Memory B cell (primary cell): Measurements from ENCODE around the gene SLC27A3.

Experiments
- ATAC-seq: fragments of 150-1000 bp; cut with Tn5 transposase; 2 replicates; pipeline ENCODE4 v1.10.0; 2021; ENCODE audit warnings: low read depth, mild to moderate bottlenecking, moderate library complexity
- DNase-seq, 2 donors: peaks; one replicate each; pipeline ENCODE4 v3.0.0; 2022; ENCODE audit warnings: low spot score in 2 of 2
- H3K27ac Mint-ChIP-seq: one replicate; pipeline ENCODE4 v1.8.0; 2022; ENCODE audit warnings: mild to moderate bottlenecking, moderate library complexity, mixed read lengths
- H3K27me3 Mint-ChIP-seq: one replicate; pipeline ENCODE4 v1.8.0; 2022; ENCODE audit warnings: mixed read lengths
- H3K36me3 Mint-ChIP-seq: one replicate; pipeline ENCODE4 v1.8.0; 2022; ENCODE audit warnings: mild to moderate bottlenecking, mixed read lengths
- H3K4me1 Mint-ChIP-seq: one replicate; pipeline ENCODE4 v1.8.0; 2022; ENCODE audit warnings: mixed read lengths
- H3K4me3 Mint-ChIP-seq: one replicate; pipeline ENCODE4 v1.8.0; 2022; ENCODE audit warnings: mild to moderate bottlenecking, moderate library complexity, mixed read lengths
- H3K9me3 Mint-ChIP-seq: one replicate; pipeline ENCODE4 v1.8.0; 2022; ENCODE audit warnings: mixed read lengths

The SLC27A3 gene

GRCh38 chr1:153795330-153795837, 20.2 kb downstream of the SLC27A3 start:
- Mint-ChIP-seq H3K4me1 (peaks cover 23% of the 10 kb centered on the region), H3K9me3 (no peaks in the 10 kb centered on the region), H3K27me3 (no peaks in the 10 kb centered on the region), H3K27ac (no peak overlapping the region), H3K4me3 (no peak overlapping the region), H3K36me3 (no peaks in the 10 kb centered on the region)
- DNase-seq (no peak), ATAC-seq (no peak)

- Mint-ChIP-seq H3K4me3 (no peak overlapping the region), H3K27ac (no peak overlapping the region), H3K27me3 (no peaks in the 10 kb centered on the region), H3K36me3 (no peaks in the 10 kb centered on the region), H3K9me3 (no peaks in the 10 kb centered on the region), H3K4me1 (peaks cover 18% of the 10 kb centered on the region)
- DNase-seq = no peak
- no peak for ATAC-seq
These were observed 21.0 kb downstream of the SLC27A3 start for GRCh38 chr1:153795934-153796785.

- peak; percentile 96 for ATAC-seq
- H3K27me3 Mint-ChIP-seq = no peaks in the 10 kb centered on the region
These were observed 21.8 kb downstream of the SLC27A3 start for GRCh38 chr1:153796786-153797659.

GRCh38 chr1:153798468-153798780, 23.2 kb downstream of the SLC27A3 start:
- H3K9me3 Mint-ChIP-seq = no peaks in the 10 kb centered on the region
- H3K27ac Mint-ChIP-seq = no peak overlapping the region
- H3K4me1 Mint-ChIP-seq = peaks cover 14% of the 10 kb centered on the region

More at GRCh38 chr1:153796786-153797659, 21.8 kb downstream of the SLC27A3 start:
- DNase-seq = peak; percentile 83 to 84
- Mint-ChIP-seq H3K9me3 (no peaks in the 10 kb centered on the region), H3K36me3 (no peaks in the 10 kb centered on the region), H3K4me1 (peaks cover 13% of the 10 kb centered on the region), H3K27ac (no peak overlapping the region), H3K4me3 (no peak overlapping the region)

GRCh38 chr1:153799016-153799415, 23.8 kb downstream of the SLC27A3 start:
- Mint-ChIP-seq H3K36me3 (peaks cover 2% of the 10 kb centered on the region), H3K27me3 (no peaks in the 10 kb centered on the region), H3K27ac (no peak overlapping the region), H3K4me1 (peaks cover 19% of the 10 kb centered on the region), H3K9me3 (no peaks in the 10 kb centered on the region), H3K4me3 (no peak overlapping the region)
- DNase-seq (no peak), ATAC-seq (no peak)

More at GRCh38 chr1:153798468-153798780, 23.2 kb downstream of the SLC27A3 start:
- H3K4me3 Mint-ChIP-seq = no peak overlapping the region
- no peaks in the 10 kb centered on the region for H3K36me3 Mint-ChIP-seq
- DNase-seq = no peak
- no peaks in the 10 kb centered on the region for H3K27me3 Mint-ChIP-seq
- no peak for ATAC-seq

- H3K4me1 Mint-ChIP-seq = peaks cover 19% of the 10 kb centered on the region
These were observed 24.6 kb downstream of the SLC27A3 start for GRCh38 chr1:153799566-153800465.

GRCh38 chr1:153800516-153800915, 25.3 kb downstream of the SLC27A3 start:
- Mint-ChIP-seq H3K9me3 (no peaks in the 10 kb centered on the region), H3K4me1 (peaks cover 25% of the 10 kb centered on the region), H3K27ac (no peak overlapping the region), H3K4me3 (no peak overlapping the region), H3K36me3 (peaks cover 2% of the 10 kb centered on the region), H3K27me3 (no peaks in the 10 kb centered on the region)
- no peak for ATAC-seq
- DNase-seq = no peak

More at GRCh38 chr1:153799566-153800465, 24.6 kb downstream of the SLC27A3 start:
- H3K9me3 Mint-ChIP-seq = no peaks in the 10 kb centered on the region
- no peak for ATAC-seq
- no peaks in the 10 kb centered on the region for H3K27me3 Mint-ChIP-seq
- peaks cover 2% of the 10 kb centered on the region for H3K36me3 Mint-ChIP-seq
- H3K27ac Mint-ChIP-seq = no peak overlapping the region
- H3K4me3 Mint-ChIP-seq = no peak overlapping the region
- no peak for DNase-seq

- Mint-ChIP-seq H3K4me3 (no peak overlapping the region), H3K4me1 (peaks cover 28% of the 10 kb centered on the region), H3K36me3 (peaks cover 2% of the 10 kb centered on the region), H3K9me3 (no peaks in the 10 kb centered on the region), H3K27me3 (no peaks in the 10 kb centered on the region), H3K27ac (no peak overlapping the region)
- ATAC-seq (no peak), DNase-seq (no peak)
These were observed 25.9 kb downstream of the SLC27A3 start for GRCh38 chr1:153801028-153801625.

- H3K36me3 Mint-ChIP-seq = peaks cover 3% of the 10 kb centered on the region
- H3K27me3 Mint-ChIP-seq = no peaks in the 10 kb centered on the region
- H3K9me3 Mint-ChIP-seq = no peaks in the 10 kb centered on the region
- DNase-seq = no peak
- ATAC-seq = no peak
- peaks cover 22% of the 10 kb centered on the region for H3K4me1 Mint-ChIP-seq
- H3K4me3 Mint-ChIP-seq = no peak overlapping the region
- peak overlapping the region; percentile 58 for H3K27ac Mint-ChIP-seq
These were observed 26.8 kb downstream of the SLC27A3 start for GRCh38 chr1:153801786-153802697.

GRCh38 chr1:153803470-153804056, 28.4 kb downstream of the SLC27A3 start:
- no peak overlapping the region for H3K4me3 Mint-ChIP-seq
- peaks cover 17% of the 10 kb centered on the region for H3K4me1 Mint-ChIP-seq
- DNase-seq (no peak), ATAC-seq (no peak)
- peak overlapping the region; percentile 90 for H3K27ac Mint-ChIP-seq
- H3K9me3 Mint-ChIP-seq = no peaks in the 10 kb centered on the region
- peaks cover 8% of the 10 kb centered on the region for H3K36me3 Mint-ChIP-seq
- no peaks in the 10 kb centered on the region for H3K27me3 Mint-ChIP-seq

- DNase-seq = no peak
- Mint-ChIP-seq H3K9me3 (no peaks in the 10 kb centered on the region), H3K27me3 (no peaks in the 10 kb centered on the region), H3K4me3 (no peak overlapping the region), H3K36me3 (peaks cover 10% of the 10 kb centered on the region), H3K4me1 (peaks cover 15% of the 10 kb centered on the region), H3K27ac (peak overlapping the region; percentile 90)
- no peak for ATAC-seq
These were observed 28.9 kb downstream of the SLC27A3 start for GRCh38 chr1:153804112-153804511.
